WTC11 (cell line): ENCODE measurements around the gene PAK3. TPM values are rescaled to one million over a fixed set of nuclear protein-coding genes. Genes with fewer than 3 reads are reported as not detected.

Source experiments
- ATAC-seq: fragments of 200-7000 bp; cut with Tn5 transposase; 2 replicates; pipeline ENCODE4 v1.10.0; 2021; ENCODE audit warnings: mild to moderate bottlenecking, moderate library complexity
- CTCF ChIA-PET: fragments of 300-600 bp; sonication (Branson Sonifier 250); formaldehyde crosslinking; loops from one replicate; lab custom pipeline; 2021; ENCODE audit warnings: antibody characterized with exemption; lab: Charles Lee
- POLR2A ChIA-PET: fragments of 350-600 bp; sonication (Branson Sonifier 250); formaldehyde crosslinking; loops from one replicate; lab custom pipeline; 2021; ENCODE audit warnings: antibody characterized with exemption; lab: Charles Lee
- DNase-seq: peaks from one replicate; pipeline ENCODE4 v3.0.0; 2021; ENCODE audit warnings: low spot score
- H3K27ac Mint-ChIP-seq: 2 replicates; pipeline ENCODE4 v1.8.0; 2021; ENCODE audit warnings: mixed read lengths
- H3K27me3 Mint-ChIP-seq: 2 replicates; pipeline ENCODE4 v1.8.0; 2021; ENCODE audit warnings: low read depth, mild to moderate bottlenecking, moderate library complexity, mixed read lengths
- H3K36me3 Mint-ChIP-seq: 2 replicates; pipeline ENCODE4 v1.8.0; 2021; ENCODE audit warnings: mixed read lengths
- H3K4me1 Mint-ChIP-seq: 2 replicates; pipeline ENCODE4 v1.8.0; 2022; ENCODE audit warnings: mixed read lengths
- H3K4me3 Mint-ChIP-seq: 2 replicates; pipeline ENCODE4 v1.8.0; 2021; ENCODE audit warnings: mild to moderate bottlenecking, moderate library complexity, mixed read lengths
- H3K9me3 Mint-ChIP-seq: 2 replicates; pipeline ENCODE4 v1.8.0; 2021; ENCODE audit warnings: mixed read lengths
- AFF4 ChIP-seq: sonication (generic); formaldehyde crosslinking; IDR thresholded peaks from 2 replicates; pipeline ENCODE4 v1.8.1; 2023; ENCODE audit warnings: mild to moderate bottlenecking, missing genetic modification reagents, borderline replicate concordance
- ATF1 ChIP-seq: sonication (generic); formaldehyde crosslinking; IDR thresholded peaks from 2 replicates; pipeline ENCODE4 v1.8.1; 2023; ENCODE audit warnings: mild to moderate bottlenecking, moderate library complexity, missing genetic modification reagents
- ERG ChIP-seq: fragments of 250-450 bp; sonication (Bioruptor Pico); IDR thresholded peaks from 2 replicates; pipeline ENCODE4 v1.8.0; 2021; ENCODE audit warnings: mild to moderate bottlenecking
- ESRRA ChIP-seq: sonication (generic); formaldehyde crosslinking; IDR thresholded peaks from 2 replicates; pipeline ENCODE4 v1.8.1; 2022; ENCODE audit warnings: mild to moderate bottlenecking, missing genetic modification reagents, borderline replicate concordance
- ETV6 ChIP-seq: sonication (generic); formaldehyde crosslinking; IDR thresholded peaks from 2 replicates; pipeline ENCODE4 v1.8.1; 2022; ENCODE audit warnings: mild to moderate bottlenecking, missing genetic modification reagents
- GABPB1 ChIP-seq: sonication (generic); formaldehyde crosslinking; IDR thresholded peaks from 2 replicates; pipeline ENCODE4 v1.8.1; 2023; ENCODE audit warnings: mild to moderate bottlenecking, missing genetic modification reagents
- GTF2I ChIP-seq: fragments of 250-450 bp; sonication (Bioruptor Pico); conservative IDR thresholded peaks from 2 replicates; pipeline ENCODE4 v1.4.0; 2021; ENCODE audit warnings: mild to moderate bottlenecking
- JAZF1 ChIP-seq: fragments of 250-450 bp; sonication (Bioruptor Pico); IDR thresholded peaks from 2 replicates; pipeline ENCODE4 v1.9.0; 2021; ENCODE audit warnings: moderate library complexity, mild to moderate bottlenecking, inconsistent platforms
- KAT7 ChIP-seq: sonication (generic); formaldehyde crosslinking; IDR thresholded peaks from 2 replicates; pipeline ENCODE4 v1.8.1; 2023; ENCODE audit warnings: missing genetic modification reagents, mild to moderate bottlenecking, borderline replicate concordance
- MYBL2 ChIP-seq: sonication (generic); formaldehyde crosslinking; IDR thresholded peaks from 2 replicates; pipeline ENCODE4 v1.8.1; 2023; ENCODE audit warnings: mild to moderate bottlenecking, moderate library complexity, missing genetic modification reagents
- NR3C1 ChIP-seq: sonication (generic); formaldehyde crosslinking; conservative IDR thresholded peaks from 2 replicates; pipeline ENCODE4 v1.8.1; 2023; ENCODE audit warnings: low read depth, mild to moderate bottlenecking, missing genetic modification reagents
- OVOL2 ChIP-seq: fragments of 250-450 bp; sonication (Bioruptor Pico); IDR thresholded peaks from 2 replicates; pipeline ENCODE4 v1.9.0; 2021; ENCODE audit warnings: mild to moderate bottlenecking, borderline replicate concordance
- RORB ChIP-seq: fragments of 250-450 bp; sonication (Bioruptor Pico); IDR thresholded peaks from 2 replicates; pipeline ENCODE4 v1.9.0; 2021; ENCODE audit warnings: mild to moderate bottlenecking
- TCF7 ChIP-seq: sonication (generic); formaldehyde crosslinking; IDR thresholded peaks from 2 replicates; pipeline ENCODE4 v1.8.0; 2022; ENCODE audit warnings: mild to moderate bottlenecking, low read depth, missing genetic modification reagents, moderate library complexity
- TP53 ChIP-seq: sonication (generic); formaldehyde crosslinking; IDR thresholded peaks from 2 replicates; pipeline ENCODE4 v1.8.1; 2023; ENCODE audit warnings: mild to moderate bottlenecking, missing genetic modification reagents
- ZBTB43 ChIP-seq: sonication (generic); formaldehyde crosslinking; IDR thresholded peaks from 2 replicates; pipeline ENCODE4 v1.8.1; 2023; ENCODE audit warnings: mild to moderate bottlenecking, missing genetic modification reagents
- ZMAT4 ChIP-seq: fragments of 250-450 bp; sonication (Bioruptor Pico); IDR thresholded peaks from 2 replicates; pipeline ENCODE4 v1.9.0; 2021; ENCODE audit warnings: mild to moderate bottlenecking
- ZNF121 ChIP-seq: sonication (generic); formaldehyde crosslinking; IDR thresholded peaks from 2 replicates; pipeline ENCODE4 v1.8.0; 2023; ENCODE audit warnings: missing genetic modification reagents
- ZNF232 ChIP-seq: sonication (generic); formaldehyde crosslinking; IDR thresholded peaks from 2 replicates; pipeline ENCODE4 v1.8.0; 2022; ENCODE audit warnings: mild to moderate bottlenecking, missing genetic modification reagents
- ZNF671 ChIP-seq: fragments of 250-450 bp; sonication (Bioruptor Pico); IDR thresholded peaks from 2 replicates; pipeline ENCODE4 v1.8.0; 2021; ENCODE audit warnings: mild to moderate bottlenecking
- total RNA-seq: library from RNA; stranded (reverse); gene quantifications from 3 replicates; pipeline ENCODE4 v1.2.3, GENCODE V29; 2021

PAK3 gene
- total RNA-seq, 1 experiment from 2014 or later: 5.1 TPM

- H3K27me3 Mint-ChIP-seq: no peaks in the 10 kb centered on the region
- POLR2A ChIA-PET: no interaction called here
- DNase-seq (no peak), ATAC-seq (no peak)
- H3K4me3 Mint-ChIP-seq: no peak overlapping the region
- TF ChIP-seq ZNF671: no peak
- no peak for TF ChIP-seq ETV6
- no peak for TF ChIP-seq ZNF121
- no peak for TF ChIP-seq ATF1 (CRISPR knock-in tag)
- TF ChIP-seq AFF4 (CRISPR knock-in tag): no peak
- TF ChIP-seq MYBL2: no peak
- no peak for TF ChIP-seq NR3C1 (CRISPR knock-in tag)
- no peak for TF ChIP-seq TP53 (CRISPR knock-in tag)
- TF ChIP-seq ZBTB43: no peak
- no peak for TF ChIP-seq KAT7 (CRISPR knock-in tag)
- TF ChIP-seq OVOL2 (CRISPR knock-in tag): no peak
- TF ChIP-seq JAZF1 (CRISPR knock-in tag): no peak
- no peak for TF ChIP-seq ZMAT4 (CRISPR knock-in tag)
- TF ChIP-seq ESRRA (CRISPR knock-in tag): no peak
- H3K27ac Mint-ChIP-seq: no peak overlapping the region
- CTCF ChIA-PET: no interaction called here
- H3K4me1 Mint-ChIP-seq: peaks cover 29% of the 10 kb centered on the region
- H3K36me3 Mint-ChIP-seq: peaks cover 2% of the 10 kb centered on the region; the same call in 1 of the 2 replicates
- peaks cover 5% of the 10 kb centered on the region; the same call in 1 of the 2 replicates for H3K9me3 Mint-ChIP-seq
Measured at GRCh38 chrX:111182997-111183396, 87.0 kb downstream of the PAK3 start.

GRCh38 chrX:111191598-111191997 lies 95.6 kb downstream of the PAK3 start:
- DNase-seq (no peak), ATAC-seq (no peak)
- ChIA-PET CTCF (no interaction called here), POLR2A (no interaction called here)
- H3K36me3 Mint-ChIP-seq: no peaks in the 10 kb centered on the region
- peaks cover 5% of the 10 kb centered on the region; the same call in 1 of the 2 replicates for H3K4me1 Mint-ChIP-seq
- no peaks in the 10 kb centered on the region for H3K9me3 Mint-ChIP-seq
- TF ChIP-seq ATF1 (CRISPR knock-in tag) (no peak), TCF7 (CRISPR knock-in tag) (no peak), GABPB1 (CRISPR knock-in tag) (no peak), ERG (CRISPR knock-in tag) (no peak), RORB (CRISPR knock-in tag) (no peak), ZNF232 (CRISPR knock-in tag) (no peak), GTF2I (CRISPR knock-in tag) (no peak)
- TF ChIP-seq, all 79 proteins: peak for 0
- no peak overlapping the region for H3K27ac Mint-ChIP-seq
- H3K27me3 Mint-ChIP-seq: no peaks in the 10 kb centered on the region; the same call in 1 of the 2 replicates
- no peak overlapping the region for H3K4me3 Mint-ChIP-seq
